Stimulated activated CD8-positive, alpha-beta memory T cell treated with anti-CD3 and anti-CD28 coated beads, Interleukin-15, amount 100 ng/mL, for 1 hour (primary cell): ENCODE results near the gene CDH13.

Experiments
- DNase-seq: peaks from one replicate; pipeline ENCODE4 v3.0.0-alpha.2; 2020; ENCODE audit warnings: low read depth

The CDH13 gene

DNA sequence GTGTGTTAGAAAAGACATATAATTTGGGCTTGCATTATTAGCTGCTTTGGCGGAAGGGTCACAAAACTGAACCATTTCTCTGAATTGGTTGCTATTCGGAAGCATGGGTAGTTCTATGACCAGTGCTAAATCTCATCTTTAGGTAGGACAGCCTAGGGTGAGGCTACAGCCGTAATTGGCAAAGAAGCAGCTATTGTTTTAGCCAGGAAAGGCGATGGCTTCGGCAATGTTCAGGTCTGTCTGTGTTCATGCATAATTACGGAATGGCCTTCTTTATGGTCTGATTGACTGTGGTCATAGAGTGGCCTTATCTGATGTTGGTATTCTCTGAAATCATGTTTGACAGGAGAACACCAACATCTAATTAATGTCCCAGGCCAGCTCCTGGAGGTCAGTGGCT lies 812.6 kb downstream of the CDH13 start:
- no peak for DNase-seq

DNA sequence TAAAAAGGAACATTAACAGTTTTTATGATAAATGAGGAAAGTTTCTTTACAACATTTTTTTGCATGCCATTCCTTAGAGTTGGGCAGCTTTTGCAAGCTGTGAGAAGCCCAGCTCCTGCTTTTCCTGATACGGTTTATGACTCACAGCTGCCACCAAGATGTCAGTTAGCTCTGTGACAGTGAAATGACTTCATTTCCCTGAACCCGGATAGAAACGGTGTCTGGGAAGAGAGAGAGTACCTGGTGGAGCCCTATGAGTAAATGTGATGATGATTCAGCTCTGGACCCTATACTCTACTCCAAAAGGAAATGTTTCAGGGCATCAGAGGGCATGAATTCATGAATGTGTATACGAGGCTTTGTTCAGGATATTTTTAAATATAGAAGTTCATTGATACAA lies 814.7 kb downstream of the CDH13 start:
- DNase-seq: no peak

DNA sequence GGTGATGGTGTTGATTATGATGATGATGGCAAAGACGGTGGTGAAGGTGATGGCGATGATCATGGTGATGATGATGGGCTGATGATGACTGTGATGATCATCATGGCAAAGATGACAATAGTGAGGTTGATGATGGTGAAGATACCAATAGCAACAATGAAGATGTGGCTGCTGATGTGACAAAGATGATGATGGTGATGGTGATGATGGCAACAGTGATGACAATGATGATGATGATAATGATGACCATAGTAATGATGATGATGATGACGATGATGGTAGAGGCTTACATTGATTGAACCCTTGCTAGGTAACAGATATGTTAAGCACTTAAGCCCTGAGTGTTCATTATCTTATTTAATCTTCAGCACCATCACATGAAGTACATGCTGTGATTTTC lies 817.2 kb downstream of the CDH13 start:
- no peak for DNase-seq

DNA sequence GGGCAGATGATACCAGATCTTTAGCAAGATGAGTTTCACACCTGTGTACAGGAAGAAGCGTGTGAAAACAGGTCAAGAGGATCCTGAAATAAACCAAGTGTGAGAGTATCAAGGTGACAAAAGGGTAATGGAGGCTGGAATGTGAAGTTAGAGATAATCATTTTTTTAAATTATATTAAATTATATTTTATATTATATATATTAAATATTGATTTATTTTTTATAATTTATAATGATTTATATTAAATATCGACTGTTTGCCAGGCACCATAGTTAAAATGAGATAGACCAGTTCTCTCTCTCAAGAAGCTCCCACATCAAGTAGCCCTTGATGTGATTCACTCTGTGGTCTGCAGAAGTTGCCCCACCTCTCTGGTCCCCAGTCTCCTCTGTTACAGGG lies 820.8 kb downstream of the CDH13 start:
- no peak for DNase-seq

DNA sequence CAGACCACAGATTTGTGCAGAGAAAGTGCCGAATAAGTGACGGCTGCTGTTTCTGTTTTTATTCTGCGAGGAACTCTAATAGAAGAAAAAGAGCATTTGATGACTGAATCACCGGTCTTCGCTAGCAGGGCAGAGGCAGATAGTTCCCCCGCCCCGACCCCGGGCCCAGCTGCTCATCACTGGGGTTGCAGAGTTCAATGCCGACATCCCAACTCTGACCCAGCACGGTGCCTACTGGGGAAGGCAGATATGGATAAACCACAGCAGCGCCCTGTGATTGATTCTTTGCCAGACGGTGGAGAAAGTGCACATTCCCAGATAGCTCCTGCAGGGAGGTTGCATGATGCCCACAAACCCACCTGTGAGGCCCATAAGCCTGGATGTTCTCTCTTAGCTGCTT lies 823.1 kb downstream of the CDH13 start:
- no peak for DNase-seq

DNA sequence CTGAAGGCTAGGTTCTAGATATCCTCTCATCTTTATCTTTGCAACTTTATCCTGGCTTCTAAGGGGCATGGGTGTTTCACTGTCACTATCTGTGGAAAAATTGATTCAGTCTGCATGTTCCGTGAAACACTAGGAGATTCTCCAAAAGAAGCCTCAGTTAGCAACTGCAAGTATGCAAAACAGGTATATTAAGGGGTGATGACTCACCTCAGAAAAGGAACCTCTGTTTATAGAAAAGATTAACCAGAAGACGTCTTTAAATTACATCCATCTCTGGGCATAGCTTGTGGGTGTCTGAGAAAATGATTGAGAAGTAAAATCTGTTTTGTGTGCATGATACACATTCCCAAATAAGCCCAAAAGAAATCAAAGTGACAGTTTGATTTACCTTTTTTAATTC lies 827.2 kb downstream of the CDH13 start:
- DNase-seq: no peak

DNA sequence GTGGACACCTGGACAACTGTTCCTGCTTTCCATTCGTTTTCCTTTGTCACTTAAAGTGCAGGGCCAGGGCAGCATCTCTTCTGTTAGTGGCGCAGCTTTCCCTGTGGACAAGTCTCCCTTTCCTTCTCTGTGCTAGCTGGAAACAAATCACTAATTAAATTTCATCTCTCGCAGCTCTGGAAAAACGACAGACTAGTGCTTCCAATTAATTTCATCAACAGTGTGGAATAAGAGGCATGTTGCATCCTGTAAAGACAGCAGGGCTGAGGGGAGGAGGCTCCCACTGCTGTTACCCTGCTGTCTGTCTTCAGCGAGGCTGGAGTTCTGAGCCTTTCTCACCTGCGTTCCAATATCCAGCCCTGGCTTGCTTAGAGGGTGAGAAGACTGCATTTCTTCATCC lies 828.9 kb downstream of the CDH13 start:
- DNase-seq: no peak

DNA sequence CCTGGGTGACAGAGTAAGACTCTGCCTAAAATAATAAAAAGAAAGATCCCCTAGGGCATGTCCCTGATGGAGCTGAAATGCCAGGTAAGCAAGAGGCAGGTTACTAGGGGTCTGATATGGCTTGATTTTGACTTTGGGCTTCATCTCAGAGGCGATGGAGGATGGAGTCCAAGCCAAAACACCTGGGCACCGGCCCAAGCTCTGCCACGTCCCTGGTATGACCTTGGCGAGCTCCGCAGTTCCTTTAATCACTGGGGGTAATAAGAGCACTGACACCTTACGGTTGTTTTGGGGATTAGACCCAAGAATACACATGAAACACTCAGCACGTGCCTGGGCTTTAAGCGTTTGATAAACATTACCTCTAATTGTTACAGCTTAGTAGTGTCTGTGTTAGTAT lies 830.2 kb downstream of the CDH13 start:
- DNase-seq: no peak

DNA sequence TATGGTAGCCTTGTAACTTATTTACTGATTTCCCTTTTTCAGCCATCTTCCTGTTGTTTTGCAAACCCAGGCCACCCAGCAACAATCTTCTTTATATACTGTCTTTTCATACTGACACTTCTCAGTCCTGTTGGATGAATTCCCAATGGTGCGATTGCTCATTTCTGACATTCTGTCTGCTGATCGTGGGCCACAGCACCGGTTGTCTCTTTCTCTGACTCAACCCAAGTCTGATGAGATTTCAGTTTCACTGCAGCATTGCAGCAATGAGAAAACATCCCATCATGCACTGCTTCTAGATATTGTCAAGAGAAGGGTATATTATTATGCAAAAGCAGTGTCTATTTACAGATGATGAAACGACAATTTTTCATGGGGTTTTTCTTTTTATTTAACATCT lies 831.8 kb downstream of the CDH13 start:
- DNase-seq: no peak

DNA sequence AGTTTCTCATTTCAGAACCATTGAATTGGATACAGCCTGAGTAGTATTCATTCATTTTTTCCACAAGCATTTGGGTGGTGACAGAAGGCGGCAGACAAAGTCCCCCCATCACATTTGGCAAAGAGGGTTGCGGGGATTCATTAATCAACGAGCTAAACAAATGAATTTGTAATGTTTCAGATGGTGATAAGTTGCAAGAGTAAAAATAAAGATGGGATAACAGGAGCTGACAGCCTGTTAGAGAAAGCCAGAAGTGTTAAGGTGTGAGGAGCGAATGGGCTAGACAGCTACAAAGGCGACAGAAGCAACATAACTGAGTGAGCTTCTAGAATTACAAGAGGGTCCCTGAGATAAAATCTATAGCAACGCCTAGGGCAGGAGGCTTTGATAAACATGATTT lies 838.2 kb downstream of the CDH13 start:
- DNase-seq: no peak

DNA sequence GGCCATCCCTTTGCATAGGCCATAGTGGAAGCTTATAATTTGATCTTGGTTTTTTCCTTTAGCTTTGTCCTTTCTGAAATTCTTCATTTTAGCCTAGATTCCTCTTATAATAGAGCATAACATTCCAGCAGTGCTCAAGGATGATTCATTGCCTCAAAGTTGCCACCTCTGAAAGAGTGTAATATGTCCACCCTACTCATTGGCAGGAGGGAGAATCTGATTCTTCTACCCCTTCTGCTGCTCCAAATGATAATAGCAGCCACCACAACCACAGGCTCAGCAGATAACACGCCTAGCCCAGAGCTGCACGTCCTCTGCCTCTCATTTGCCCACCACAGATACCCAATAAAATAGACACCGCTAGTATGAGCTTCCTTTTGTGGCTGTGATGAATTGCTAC lies 843.6 kb downstream of the CDH13 start:
- DNase-seq: no peak

GRCh38 chr16:83472776-83473501 lies 846.2 kb downstream of the CDH13 start:
- DNase-seq: no peak

- no peak for DNase-seq
Observed at GRCh38 chr16:83473926-83474650, 847.3 kb downstream of the CDH13 start.

DNA sequence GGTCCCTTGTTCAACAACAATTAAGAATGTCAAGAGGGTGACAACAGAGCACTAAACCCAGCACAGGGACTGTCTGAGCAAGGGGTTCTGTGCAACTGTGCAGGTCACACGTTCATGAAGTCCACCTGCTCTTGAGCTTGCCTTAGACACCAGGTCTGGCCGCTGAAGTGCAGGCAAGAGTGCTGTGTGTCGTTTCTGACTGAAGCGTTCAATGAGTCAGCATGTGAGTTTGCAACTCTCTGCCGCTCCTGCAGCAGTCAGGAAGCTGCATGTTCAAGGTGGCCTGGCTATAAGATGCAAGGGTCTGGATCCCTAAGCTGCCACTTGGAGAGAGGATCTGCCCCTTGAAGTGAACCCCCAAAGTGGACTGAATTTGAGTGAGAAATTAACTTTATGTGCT lies 848.3 kb downstream of the CDH13 start:
- DNase-seq: no peak

- DNase-seq: no peak
Observed at GRCh38 chr16:83481589-83481988, 854.8 kb downstream of the CDH13 start.

GRCh38 chr16:83482545-83483162 lies 855.9 kb downstream of the CDH13 start:
- no peak for DNase-seq

- DNase-seq: no peak
Observed at GRCh38 chr16:83490073-83490472, 863.3 kb downstream of the CDH13 start.

DNA sequence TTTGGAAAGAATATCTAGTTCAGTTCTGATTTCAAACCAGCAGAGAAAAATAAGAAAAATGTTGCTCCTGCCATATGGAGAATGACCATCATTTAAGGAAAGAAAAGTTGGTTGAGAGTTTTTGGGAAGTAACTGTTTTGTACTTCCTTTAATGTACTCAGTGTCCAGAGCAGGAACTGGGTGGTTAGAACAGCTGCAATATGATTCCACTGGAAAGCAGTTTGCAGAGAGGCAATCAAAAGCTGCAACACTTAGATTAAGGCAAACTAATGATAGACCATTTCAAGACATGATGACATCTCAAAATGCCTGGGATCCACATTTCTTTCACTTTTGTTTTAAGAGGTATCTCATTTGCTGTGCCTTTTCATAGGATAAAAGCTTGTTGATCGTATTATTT lies 867.7 kb downstream of the CDH13 start:
- no peak for DNase-seq

DNA sequence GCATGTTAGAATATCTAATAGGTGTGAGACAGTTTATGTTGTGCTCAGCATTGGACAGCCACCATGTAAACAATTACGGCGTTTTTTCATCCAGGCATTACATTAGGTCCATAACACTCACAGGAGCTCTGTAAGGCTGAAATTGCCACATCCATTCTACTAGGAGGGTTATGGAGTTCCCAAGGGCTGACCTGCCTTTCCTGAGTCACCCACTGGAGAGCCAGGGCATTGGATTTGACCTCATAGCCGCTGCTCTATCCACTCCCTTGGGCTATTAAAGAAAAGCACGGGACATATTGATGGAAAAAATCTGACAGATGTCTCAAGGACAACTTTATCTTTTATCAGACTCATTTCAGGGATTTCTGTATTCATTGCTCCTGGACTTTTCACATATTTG lies 874.7 kb downstream of the CDH13 start:
- no peak for DNase-seq

- DNase-seq: no peak
Observed at GRCh38 chr16:83508295-83508694, 881.5 kb downstream of the CDH13 start.

DNA sequence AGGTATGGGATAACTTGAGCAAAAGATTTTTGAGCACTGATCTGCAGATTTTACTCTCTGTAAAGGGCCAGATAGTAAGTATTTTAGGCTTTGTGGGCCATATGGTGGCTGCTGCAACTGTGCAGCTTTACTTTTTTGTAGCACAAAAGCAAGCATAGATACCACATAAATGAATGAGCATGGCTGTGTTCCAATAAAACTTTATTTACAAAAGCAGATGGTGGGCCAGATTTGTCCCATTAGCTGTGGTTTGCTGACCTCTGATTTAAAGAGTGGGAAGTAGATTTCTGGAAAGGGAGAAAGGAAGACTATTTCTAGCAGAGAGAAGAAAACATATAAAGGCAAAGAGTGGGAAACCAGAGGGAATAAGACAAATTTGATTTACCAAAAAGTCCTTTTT lies 882.5 kb downstream of the CDH13 start:
- DNase-seq: no peak

DNA sequence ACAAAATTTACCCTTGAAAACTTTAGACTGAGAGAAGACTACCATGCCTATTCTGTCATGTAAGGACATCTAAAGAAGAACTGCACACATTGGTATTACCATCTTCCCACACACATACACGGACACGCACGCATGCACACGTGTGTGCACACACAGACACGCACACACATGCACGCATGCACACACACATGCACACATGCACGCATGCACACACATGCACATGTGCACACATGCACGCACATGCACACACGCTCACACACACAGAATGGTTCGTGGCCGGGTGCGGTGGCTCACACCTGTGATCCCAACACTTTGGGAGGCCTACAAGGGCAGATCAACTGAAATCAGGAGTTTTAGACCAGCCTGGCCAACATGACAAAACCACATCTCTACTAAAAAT lies 884.1 kb downstream of the CDH13 start:
- no peak for DNase-seq

GRCh38 chr16:83513008-83513755 lies 886.4 kb downstream of the CDH13 start:
- no peak for DNase-seq
